Neural crest cell (in vitro differentiated cells): Measurements from ENCODE around the gene RUVBL1. TPM values are rescaled to one million over a fixed set of nuclear protein-coding genes. Genes with fewer than 3 reads are reported as not detected.

ENCODE experiments used
- DNase-seq: peaks from one replicate; pipeline ENCODE4 v3.0.0; 2021; ENCODE audit warnings: low read depth, mixed read lengths, low spot score
- H3K27ac Mint-ChIP-seq: one replicate; pipeline ENCODE4 v1.8.0; 2021; ENCODE audit warnings: mild to moderate bottlenecking, mixed read lengths; ENCODE audit not compliant: unreplicated experiment
- H3K27me3 Mint-ChIP-seq: 2 replicates; pipeline ENCODE4 v1.8.0; 2021; ENCODE audit warnings: low read depth, mild to moderate bottlenecking, mixed read lengths
- H3K36me3 Mint-ChIP-seq: 2 replicates; pipeline ENCODE4 v1.8.0; 2021; ENCODE audit warnings: low read depth, mild to moderate bottlenecking, mixed read lengths
- H3K4me1 Mint-ChIP-seq: 2 replicates; pipeline ENCODE4 v1.8.0; 2021; ENCODE audit warnings: mixed read lengths
- H3K4me3 Mint-ChIP-seq: one replicate; pipeline ENCODE4 v1.8.0; 2021; ENCODE audit warnings: mild to moderate bottlenecking, mixed read lengths
- H3K9me3 Mint-ChIP-seq: 2 replicates; pipeline ENCODE4 v1.8.0; 2021; ENCODE audit warnings: mixed read lengths
- CTCF ChIP-seq: fragments of 200-600 bp; sonication (generic); conservative IDR thresholded peaks from 2 replicates; pipeline ENCODE4 v1.5.0; 2021; ENCODE audit warnings: antibody characterized with exemption, mild to moderate bottlenecking
- total RNA-seq: library from RNA; stranded (reverse); gene quantifications from 2 replicates; pipeline ENCODE4 v1.2.1, GENCODE V29; 2021

Gene RUVBL1
- total RNA-seq, 1 donor from 2014 or later, result 93.1 TPM

- no peak for TF ChIP-seq CTCF
- peak overlapping the region; percentile 68 for H3K4me3 Mint-ChIP-seq
- peaks cover 13% of the 10 kb centered on the region for H3K4me1 Mint-ChIP-seq
- H3K27me3 Mint-ChIP-seq, result peaks cover 17% of the 10 kb centered on the region
- peaks cover 6% of the 10 kb centered on the region for H3K36me3 Mint-ChIP-seq
- no peaks in the 10 kb centered on the region for H3K9me3 Mint-ChIP-seq
- H3K27ac Mint-ChIP-seq, result peak overlapping the region; percentile 19
- no peak for DNase-seq
Measured at GRCh38 chr3:128078322-128078721, 45.3 kb downstream of the RUVBL1 start.

- no peak for DNase-seq
- Mint-ChIP-seq H3K4me1 (peaks cover 13% of the 10 kb centered on the region), H3K27me3 (peaks cover 17% of the 10 kb centered on the region), H3K4me3 (peak overlapping the region; percentile 61), H3K9me3 (no peaks in the 10 kb centered on the region), H3K27ac (no peak overlapping the region), H3K36me3 (peaks cover 6% of the 10 kb centered on the region)
- TF ChIP-seq CTCF, result no peak
Measured at GRCh38 chr3:128077665-128078064, 45.9 kb downstream of the RUVBL1 start.

DNA sequence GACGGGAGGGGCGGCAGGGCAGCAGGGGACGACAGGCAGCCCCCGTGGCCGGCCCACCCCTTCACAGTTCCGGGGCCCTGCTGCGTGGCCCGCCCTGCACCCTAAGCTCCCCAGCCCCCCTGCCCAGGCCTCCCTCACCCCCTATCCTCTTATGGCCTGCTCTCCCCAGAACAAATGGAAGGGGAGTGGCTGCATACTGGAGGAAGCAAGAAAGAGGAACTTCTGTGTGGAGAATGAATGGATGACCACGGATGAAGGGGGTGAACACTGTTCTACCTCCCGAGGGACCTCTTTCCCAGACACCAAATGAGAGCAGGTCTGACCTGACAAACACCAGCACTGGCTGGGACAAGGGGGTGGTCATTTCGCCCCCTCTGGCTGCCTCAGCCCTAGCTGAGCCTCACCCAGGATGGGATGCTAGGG lies 46.4 kb downstream of the RUVBL1 start:
- DNase-seq, result no peak
- H3K27ac Mint-ChIP-seq, result no peak overlapping the region
- peak overlapping the region; percentile 61 for H3K4me3 Mint-ChIP-seq
- peaks cover 17% of the 10 kb centered on the region for H3K27me3 Mint-ChIP-seq
- no peaks in the 10 kb centered on the region for H3K9me3 Mint-ChIP-seq
- TF ChIP-seq CTCF, result no peak
- H3K4me1 Mint-ChIP-seq, result peaks cover 13% of the 10 kb centered on the region
- peaks cover 6% of the 10 kb centered on the region for H3K36me3 Mint-ChIP-seq

DNA sequence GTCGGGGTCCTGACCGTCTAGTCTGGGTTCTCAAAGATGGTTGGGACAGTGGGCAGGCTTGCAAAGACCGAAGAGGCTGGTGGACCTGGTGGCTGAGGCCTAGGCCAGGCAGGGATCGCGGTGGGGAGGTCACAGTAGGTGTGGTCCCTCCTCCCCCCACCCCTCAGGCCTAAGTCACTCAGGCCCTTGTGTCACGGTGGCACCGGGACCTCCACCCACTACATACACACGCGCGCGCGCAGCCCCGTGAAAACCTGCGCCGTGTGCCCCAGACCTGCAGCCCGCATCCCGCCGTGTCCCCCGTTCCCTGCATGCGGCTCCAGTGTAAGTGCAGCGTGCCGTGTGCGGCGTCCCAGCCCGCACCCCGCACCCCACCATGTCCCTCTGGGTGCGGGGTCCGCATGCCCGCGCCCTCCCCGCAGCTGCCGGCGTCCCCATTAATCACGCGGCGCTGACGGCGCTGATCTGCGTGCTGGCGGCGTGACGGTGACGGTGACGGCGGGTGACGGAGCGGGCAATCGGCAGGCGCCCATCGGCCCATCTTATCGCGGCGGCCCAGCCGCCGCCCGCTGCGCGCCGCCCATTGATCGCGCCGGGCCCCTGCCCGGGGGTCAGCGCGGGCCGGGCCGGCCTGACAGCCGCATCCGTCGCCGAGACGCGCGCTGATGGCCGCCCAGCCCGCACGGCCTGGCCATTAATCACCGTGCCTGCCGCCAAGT lies 47.0 kb downstream of the RUVBL1 start:
- Mint-ChIP-seq H3K4me1 (peaks cover 13% of the 10 kb centered on the region), H3K9me3 (no peaks in the 10 kb centered on the region), H3K4me3 (peak overlapping the region; percentile 27), H3K36me3 (peaks cover 6% of the 10 kb centered on the region), H3K27me3 (peaks cover 17% of the 10 kb centered on the region), H3K27ac (no peak overlapping the region)
- peak; percentile 29 for DNase-seq
- no peak for TF ChIP-seq CTCF

DNA sequence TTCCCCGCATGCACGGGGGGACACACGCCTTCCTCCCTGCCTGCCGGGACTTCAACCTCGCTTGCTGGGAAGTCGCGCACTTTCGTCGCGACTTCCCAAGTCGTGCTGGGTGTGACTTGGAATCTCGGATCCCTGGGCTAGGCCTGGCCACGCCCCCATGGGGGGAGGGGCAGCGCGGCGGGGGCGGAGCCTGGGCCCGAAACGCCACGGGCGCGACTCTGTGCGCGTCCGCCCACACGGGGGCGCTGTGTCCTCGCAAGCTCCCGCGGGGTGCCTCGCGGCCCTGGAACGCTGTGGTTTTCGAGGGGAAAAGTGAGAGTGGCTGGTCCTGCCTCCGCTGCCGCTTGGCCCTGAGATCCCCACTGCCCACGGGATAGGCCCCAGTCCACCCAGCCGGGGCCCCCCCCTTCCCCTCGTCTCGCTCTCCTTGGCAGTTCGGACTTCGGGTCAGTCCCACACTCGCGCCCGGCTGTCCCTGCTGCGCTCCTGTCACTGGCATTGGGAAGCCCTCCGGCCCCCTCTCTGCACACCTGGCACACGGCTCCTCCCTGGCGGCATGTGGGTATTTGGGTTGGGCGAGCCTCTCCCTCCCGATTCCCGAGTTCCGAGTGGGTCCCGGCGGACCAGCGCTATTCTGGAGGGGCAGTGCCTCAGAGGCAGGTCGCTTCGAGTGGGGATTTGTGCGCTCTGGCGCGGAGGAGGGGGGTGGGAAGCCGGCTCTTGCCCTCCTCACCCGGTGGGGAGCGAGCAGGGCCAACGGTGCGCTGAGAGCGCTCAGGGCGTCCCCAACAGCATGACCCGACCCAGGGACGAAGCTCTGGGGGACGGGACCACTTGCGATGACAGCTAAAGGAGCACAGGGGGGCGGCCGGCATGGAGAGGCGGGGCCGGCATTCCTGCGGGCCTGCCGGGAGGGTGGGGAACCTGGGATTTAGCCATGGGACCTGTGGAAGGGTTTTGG lies 47.8 kb downstream of the RUVBL1 start:
- Mint-ChIP-seq H3K4me3 (peak overlapping the region; percentile 61), H3K36me3 (peaks cover 4% of the 10 kb centered on the region), H3K9me3 (no peaks in the 10 kb centered on the region), H3K27me3 (peaks cover 17% of the 10 kb centered on the region), H3K4me1 (peaks cover 13% of the 10 kb centered on the region), H3K27ac (no peak overlapping the region)
- TF ChIP-seq CTCF, result peak; percentile 99
- peak; percentile 96 for DNase-seq
